HUES48 (cell line): Measurements from ENCODE around the gene CMTM4.
A peak's percentile ranks its signal among the peaks of the same experiment; 100 is the strongest.

Source experiments
- H3K27ac ChIP-seq: one replicate; pipeline ENCODE4 v1.7.0; 2013; ENCODE audit warnings: low read depth, low read length, inconsistent platforms
- H3K27me3 ChIP-seq: 2 replicates; pipeline ENCODE4 v1.6.1; 2013; ENCODE audit warnings: mild to moderate bottlenecking, low read length; ENCODE audit not compliant: control insufficient read depth, insufficient read depth
- H3K36me3 ChIP-seq: 2 replicates; pipeline ENCODE4 v1.6.1; 2013; ENCODE audit warnings: low read length; ENCODE audit not compliant: control insufficient read depth, insufficient read depth
- H3K4me1 ChIP-seq: 2 replicates; pipeline ENCODE4 v1.6.1; 2013; ENCODE audit warnings: mild to moderate bottlenecking, low read length; ENCODE audit not compliant: control insufficient read depth, insufficient read depth
- H3K4me3 ChIP-seq: 2 replicates; pipeline ENCODE4 v1.5.1; 2013; ENCODE audit warnings: mild to moderate bottlenecking, low read depth, low read length
- H3K9ac ChIP-seq: 2 replicates; pipeline ENCODE4 v1.6.1; 2013; ENCODE audit warnings: mild to moderate bottlenecking, low read depth, low read length, moderate library complexity
- H3K9me3 ChIP-seq: 2 replicates; pipeline ENCODE4 v1.6.1; 2013; ENCODE audit warnings: low read length; ENCODE audit not compliant: control insufficient read depth, insufficient read depth

CMTM4 gene

GRCh38 chr16:66696669-66697630, at the start of gene CMTM4:
Gene CMTM4 (minus strand): TSS chr16:66696743. CDS start chr16:66696525, 218 bp downstream.
- Histone ChIP-seq H3K36me3 (no peaks in the 10 kb centered on the region), H3K9me3 (no peaks in the 10 kb centered on the region), H3K27ac (peak within 1 kb of the TSS; percentile 70), H3K4me3 (peak within 1 kb of the TSS; percentile 78), H3K27me3 (no peaks in the 10 kb centered on the region), H3K9ac (peak within 1 kb of the TSS; percentile 79), H3K4me1 (peaks cover 21% of the 10 kb centered on the region)

- Histone ChIP-seq H3K9ac (no peak overlapping the region), H3K4me1 (peaks cover 14% of the 10 kb centered on the region), H3K27me3 (no peaks in the 10 kb centered on the region), H3K4me3 (no peak overlapping the region), H3K36me3 (peaks cover 90% of the 10 kb centered on the region), H3K9me3 (no peaks in the 10 kb centered on the region), H3K27ac (no peak overlapping the region)
Measured at GRCh38 chr16:66746048-66746447, 49.5 kb upstream of the CMTM4 start.

GRCh38 chr16:66741950-66742808, 45.6 kb upstream of the CMTM4 start:
- Histone ChIP-seq H3K27ac (no peak overlapping the region), H3K9me3 (no peaks in the 10 kb centered on the region), H3K4me3 (no peak overlapping the region), H3K4me1 (peaks cover 12% of the 10 kb centered on the region), H3K27me3 (no peaks in the 10 kb centered on the region), H3K36me3 (peaks cover 92% of the 10 kb centered on the region), H3K9ac (no peak overlapping the region)

- H3K9ac ChIP-seq = no peak overlapping the region
- H3K36me3 ChIP-seq = peaks cover 92% of the 10 kb centered on the region
- peak overlapping the region; percentile 26 for H3K27ac ChIP-seq
Measured at GRCh38 chr16:66741169-66741900, 44.8 kb upstream of the CMTM4 start.

GRCh38 chr16:66740533-66740932, 44.0 kb upstream of the CMTM4 start:
- Histone ChIP-seq H3K4me3 (no peak overlapping the region), H3K4me1 (peaks cover 12% of the 10 kb centered on the region), H3K27ac (peak overlapping the region; percentile 9), H3K9me3 (no peaks in the 10 kb centered on the region), H3K27me3 (no peaks in the 10 kb centered on the region), H3K36me3 (peaks cover 92% of the 10 kb centered on the region), H3K9ac (no peak overlapping the region)

More at GRCh38 chr16:66741169-66741900, 44.8 kb upstream of the CMTM4 start:
- Histone ChIP-seq H3K4me1 (peaks cover 12% of the 10 kb centered on the region), H3K4me3 (no peak overlapping the region), H3K27me3 (no peaks in the 10 kb centered on the region), H3K9me3 (no peaks in the 10 kb centered on the region)

- H3K27me3 ChIP-seq = no peaks in the 10 kb centered on the region
- H3K9ac ChIP-seq = no peak overlapping the region
- H3K27ac ChIP-seq = peak overlapping the region; percentile 9
- peaks cover 92% of the 10 kb centered on the region for H3K36me3 ChIP-seq
- no peaks in the 10 kb centered on the region for H3K9me3 ChIP-seq
- H3K4me1 ChIP-seq = peaks cover 12% of the 10 kb centered on the region
- H3K4me3 ChIP-seq = no peak overlapping the region
Measured at GRCh38 chr16:66740010-66740409, 43.5 kb upstream of the CMTM4 start.

- Histone ChIP-seq H3K4me3 (no peak overlapping the region), H3K4me1 (peaks cover 8% of the 10 kb centered on the region; the same call in 1 of the 2 replicates), H3K27ac (no peak overlapping the region), H3K9me3 (no peaks in the 10 kb centered on the region), H3K27me3 (no peaks in the 10 kb centered on the region), H3K9ac (no peak overlapping the region), H3K36me3 (peaks cover 95% of the 10 kb centered on the region)
Measured at GRCh38 chr16:66735891-66736290, 39.3 kb upstream of the CMTM4 start.

GRCh38 chr16:66731101-66731500, 34.6 kb upstream of the CMTM4 start:
- H3K4me3 ChIP-seq = no peak overlapping the region

GRCh38 chr16:66728804-66729203, 32.3 kb upstream of the CMTM4 start:
- peaks cover 13% of the 10 kb centered on the region for H3K4me1 ChIP-seq
- H3K27ac ChIP-seq = peak overlapping the region; percentile 67
- H3K4me3 ChIP-seq = no peak overlapping the region
- H3K36me3 ChIP-seq = peaks cover 92% of the 10 kb centered on the region
- H3K9ac ChIP-seq = no peak overlapping the region
- no peaks in the 10 kb centered on the region for H3K9me3 ChIP-seq
- H3K27me3 ChIP-seq = no peaks in the 10 kb centered on the region

More at GRCh38 chr16:66731101-66731500, 34.6 kb upstream of the CMTM4 start:
- H3K9me3 ChIP-seq = no peaks in the 10 kb centered on the region
- peaks cover 13% of the 10 kb centered on the region for H3K4me1 ChIP-seq
- H3K9ac ChIP-seq = no peak overlapping the region
- peaks cover 91% of the 10 kb centered on the region for H3K36me3 ChIP-seq
- no peaks in the 10 kb centered on the region for H3K27me3 ChIP-seq
- no peak overlapping the region for H3K27ac ChIP-seq

GRCh38 chr16:66728117-66728787, 31.7 kb upstream of the CMTM4 start:
- Histone ChIP-seq H3K9ac (no peak overlapping the region), H3K36me3 (peaks cover 92% of the 10 kb centered on the region), H3K4me1 (peaks cover 13% of the 10 kb centered on the region), H3K27ac (peak overlapping the region; percentile 67), H3K4me3 (no peak overlapping the region), H3K27me3 (no peaks in the 10 kb centered on the region), H3K9me3 (no peaks in the 10 kb centered on the region)
